ENCODE measurements around the gene ANKRD40CL.

Gene ANKRD40CL

GRCh38 chr17:50792132-50792531 is 24.8 kb upstream of the ANKRD40CL start:
- Histone ChIP-seq H3K9ac (ENCODE audit: low read depth in 1 of 2, low read length in 2 of 2) (no peak overlapping the region), H3K27me3 (ENCODE audit: control insufficient read depth in 1 of 2, insufficient read depth in 2 of 2, low read length in 2 of 2) (no peaks in the 10 kb centered on the region), H3K4me3 (ENCODE audit: low read depth in 1 of 2, low read length in 2 of 2) (no peak overlapping the region), H3K4me1 (ENCODE audit: control insufficient read depth in 1 of 2, insufficient read depth in 2 of 2, low read length in 2 of 2) (no peaks in the 10 kb centered on the region), H3K27ac (ENCODE audit: low read depth, low read length) (no peak overlapping the region), H3K9me3 (ENCODE audit: control insufficient read depth in 1 of 2, low read length in 2 of 2) (no peaks in the 10 kb centered on the region), H3K36me3 (ENCODE audit: control insufficient read depth in 1 of 2, insufficient read depth in 2 of 2, low read length in 2 of 2) (no peaks in the 10 kb centered on the region)

GRCh38 chr17:50790618-50791017 is 23.3 kb upstream of the ANKRD40CL start:
- Histone ChIP-seq H3K9ac (ENCODE audit: low read depth in 1 of 2, low read length in 2 of 2) (no peak overlapping the region), H3K4me1 (ENCODE audit: control insufficient read depth in 1 of 2, insufficient read depth in 2 of 2, low read length in 2 of 2) (peaks cover 0 to 2% of the 10 kb centered on the region in 2 donors), H3K36me3 (ENCODE audit: control insufficient read depth in 1 of 2, insufficient read depth in 2 of 2, low read length in 2 of 2) (no peaks in the 10 kb centered on the region), H3K27me3 (ENCODE audit: control insufficient read depth in 1 of 2, insufficient read depth in 2 of 2, low read length in 2 of 2) (no peaks in the 10 kb centered on the region), H3K27ac (ENCODE audit: low read depth, low read length) (no peak overlapping the region), H3K9me3 (ENCODE audit: control insufficient read depth in 1 of 2, low read length in 2 of 2) (no peaks in the 10 kb centered on the region), H3K4me3 (ENCODE audit: low read depth in 1 of 2, low read length in 2 of 2) (no peak overlapping the region)

GRCh38 chr17:50787106-50787505 is 19.8 kb upstream of the ANKRD40CL start:
- Histone ChIP-seq H3K9me3 (ENCODE audit: control insufficient read depth in 1 of 2, low read length in 2 of 2) (no peaks in the 10 kb centered on the region), H3K36me3 (ENCODE audit: control insufficient read depth in 1 of 2, insufficient read depth in 2 of 2, low read length in 2 of 2) (no peaks in the 10 kb centered on the region), H3K27ac (ENCODE audit: low read depth, low read length) (no peak overlapping the region), H3K9ac (ENCODE audit: low read depth in 1 of 2, low read length in 2 of 2) (no peak overlapping the region), H3K4me3 (ENCODE audit: low read depth in 1 of 2, low read length in 2 of 2) (no peak overlapping the region), H3K27me3 (ENCODE audit: control insufficient read depth in 1 of 2, insufficient read depth in 2 of 2, low read length in 2 of 2) (no peaks in the 10 kb centered on the region), H3K4me1 (ENCODE audit: control insufficient read depth in 1 of 2, insufficient read depth in 2 of 2, low read length in 2 of 2) (peaks cover 0 to 4% of the 10 kb centered on the region in 2 donors)

- Histone ChIP-seq H3K9ac (ENCODE audit: low read depth in 1 of 2, low read length in 2 of 2) (no peak overlapping the region), H3K36me3 (ENCODE audit: control insufficient read depth in 1 of 2, insufficient read depth in 2 of 2, low read length in 2 of 2) (no peaks in the 10 kb centered on the region), H3K9me3 (ENCODE audit: control insufficient read depth in 1 of 2, low read length in 2 of 2) (no peaks in the 10 kb centered on the region), H3K27ac (ENCODE audit: low read depth, low read length) (no peak overlapping the region), H3K27me3 (ENCODE audit: control insufficient read depth in 1 of 2, insufficient read depth in 2 of 2, low read length in 2 of 2) (no peaks in the 10 kb centered on the region), H3K4me3 (ENCODE audit: low read depth in 1 of 2, low read length in 2 of 2) (no peak overlapping the region), H3K4me1 (ENCODE audit: control insufficient read depth in 1 of 2, insufficient read depth in 2 of 2, low read length in 2 of 2) (peaks cover 0 to 4% of the 10 kb centered on the region in 2 donors)
Measured at GRCh38 chr17:50785946-50786570, 18.7 kb upstream of the ANKRD40CL start.

GRCh38 chr17:50785126-50785525 is 17.8 kb upstream of the ANKRD40CL start:
- no peak overlapping the region for H3K27ac ChIP-seq (ENCODE audit: low read depth, low read length)
- H3K9me3 ChIP-seq (ENCODE audit: control insufficient read depth in 1 of 2, low read length in 2 of 2), result no peaks in the 10 kb centered on the region
- no peaks in the 10 kb centered on the region for H3K27me3 ChIP-seq (ENCODE audit: control insufficient read depth in 1 of 2, insufficient read depth in 2 of 2, low read length in 2 of 2)
- peaks cover 0 to 4% of the 10 kb centered on the region in 2 donors for H3K4me1 ChIP-seq (ENCODE audit: control insufficient read depth in 1 of 2, insufficient read depth in 2 of 2, low read length in 2 of 2)
- H3K9ac ChIP-seq (ENCODE audit: low read depth in 1 of 2, low read length in 2 of 2), result no peak overlapping the region
- no peak overlapping the region for H3K4me3 ChIP-seq (ENCODE audit: low read depth in 1 of 2, low read length in 2 of 2)
- H3K36me3 ChIP-seq (ENCODE audit: control insufficient read depth in 1 of 2, insufficient read depth in 2 of 2, low read length in 2 of 2), result no peaks in the 10 kb centered on the region

GRCh38 chr17:50783905-50784304 is 16.6 kb upstream of the ANKRD40CL start:
- Histone ChIP-seq H3K4me1 (ENCODE audit: control insufficient read depth in 1 of 2, insufficient read depth in 2 of 2, low read length in 2 of 2) (peaks cover 0 to 4% of the 10 kb centered on the region in 2 donors), H3K27me3 (ENCODE audit: control insufficient read depth in 1 of 2, insufficient read depth in 2 of 2, low read length in 2 of 2) (no peaks in the 10 kb centered on the region), H3K4me3 (ENCODE audit: low read depth in 1 of 2, low read length in 2 of 2) (no peak overlapping the region), H3K36me3 (ENCODE audit: control insufficient read depth in 1 of 2, insufficient read depth in 2 of 2, low read length in 2 of 2) (no peaks in the 10 kb centered on the region), H3K9me3 (ENCODE audit: control insufficient read depth in 1 of 2, low read length in 2 of 2) (no peaks in the 10 kb centered on the region), H3K27ac (ENCODE audit: low read depth, low read length) (no peak overlapping the region), H3K9ac (ENCODE audit: low read depth in 1 of 2, low read length in 2 of 2) (no peak overlapping the region)

- Histone ChIP-seq H3K27ac (ENCODE audit: low read depth, low read length) (no peak overlapping the region), H3K4me1 (ENCODE audit: control insufficient read depth in 1 of 2, insufficient read depth in 2 of 2, low read length in 2 of 2) (peaks cover 0 to 4% of the 10 kb centered on the region in 2 donors), H3K27me3 (ENCODE audit: control insufficient read depth in 1 of 2, insufficient read depth in 2 of 2, low read length in 2 of 2) (no peaks in the 10 kb centered on the region), H3K36me3 (ENCODE audit: control insufficient read depth in 1 of 2, insufficient read depth in 2 of 2, low read length in 2 of 2) (no peaks in the 10 kb centered on the region), H3K9ac (ENCODE audit: low read depth in 1 of 2, low read length in 2 of 2) (no peak overlapping the region), H3K4me3 (ENCODE audit: low read depth in 1 of 2, low read length in 2 of 2) (no peak overlapping the region), H3K9me3 (ENCODE audit: control insufficient read depth in 1 of 2, low read length in 2 of 2) (no peaks in the 10 kb centered on the region)
Measured at GRCh38 chr17:50783193-50783660, 15.9 kb upstream of the ANKRD40CL start.

GRCh38 chr17:50781167-50781566 is 13.8 kb upstream of the ANKRD40CL start:
- Histone ChIP-seq H3K9ac (ENCODE audit: low read depth in 1 of 2, low read length in 2 of 2) (no peak overlapping the region), H3K36me3 (ENCODE audit: control insufficient read depth in 1 of 2, insufficient read depth in 2 of 2, low read length in 2 of 2) (no peaks in the 10 kb centered on the region), H3K4me1 (ENCODE audit: control insufficient read depth in 1 of 2, insufficient read depth in 2 of 2, low read length in 2 of 2) (peaks cover 0 to 4% of the 10 kb centered on the region in 2 donors), H3K27me3 (ENCODE audit: control insufficient read depth in 1 of 2, insufficient read depth in 2 of 2, low read length in 2 of 2) (no peaks in the 10 kb centered on the region), H3K9me3 (ENCODE audit: control insufficient read depth in 1 of 2, low read length in 2 of 2) (no peaks in the 10 kb centered on the region), H3K27ac (ENCODE audit: low read depth, low read length) (no peak overlapping the region), H3K4me3 (ENCODE audit: low read depth in 1 of 2, low read length in 2 of 2) (peak overlapping the region; percentile 30 to 35)

- Histone ChIP-seq H3K4me3 (ENCODE audit: low read depth in 1 of 2, low read length in 2 of 2) (no peak overlapping the region), H3K27ac (ENCODE audit: low read depth, low read length) (no peak overlapping the region), H3K36me3 (ENCODE audit: control insufficient read depth in 1 of 2, insufficient read depth in 2 of 2, low read length in 2 of 2) (no peaks in the 10 kb centered on the region), H3K9ac (ENCODE audit: low read depth in 1 of 2, low read length in 2 of 2) (no peak overlapping the region), H3K4me1 (ENCODE audit: control insufficient read depth in 1 of 2, insufficient read depth in 2 of 2, low read length in 2 of 2) (no peaks in the 10 kb centered on the region), H3K9me3 (ENCODE audit: control insufficient read depth in 1 of 2, low read length in 2 of 2) (no peaks in the 10 kb centered on the region), H3K27me3 (ENCODE audit: control insufficient read depth in 1 of 2, insufficient read depth in 2 of 2, low read length in 2 of 2) (no peaks in the 10 kb centered on the region)
Measured at GRCh38 chr17:50779747-50780353, 12.5 kb upstream of the ANKRD40CL start.

- Histone ChIP-seq H3K4me3 (ENCODE audit: low read depth in 1 of 2, low read length in 2 of 2) (no peak overlapping the region), H3K4me1 (ENCODE audit: control insufficient read depth in 1 of 2, insufficient read depth in 2 of 2, low read length in 2 of 2) (no peaks in the 10 kb centered on the region), H3K36me3 (ENCODE audit: control insufficient read depth in 1 of 2, insufficient read depth in 2 of 2, low read length in 2 of 2) (no peaks in the 10 kb centered on the region), H3K9me3 (ENCODE audit: control insufficient read depth in 1 of 2, low read length in 2 of 2) (no peaks in the 10 kb centered on the region), H3K27ac (ENCODE audit: low read depth, low read length) (no peak overlapping the region), H3K27me3 (ENCODE audit: control insufficient read depth in 1 of 2, insufficient read depth in 2 of 2, low read length in 2 of 2) (no peaks in the 10 kb centered on the region), H3K9ac (ENCODE audit: low read depth in 1 of 2, low read length in 2 of 2) (no peak overlapping the region)
Measured at GRCh38 chr17:50778988-50779387, 11.7 kb upstream of the ANKRD40CL start.

All from duodenal mucosa (tissue), 2 donors.